H9 (cell line): ENCODE data around the gene ZNF124. TPM values are rescaled to one million over a fixed set of nuclear protein-coding genes. Genes with fewer than 3 reads are reported as not detected.

Source experiments
- DNase-seq: peaks from one replicate; pipeline ENCODE4 v3.0.0-alpha.2; 2017
- H2AFZ ChIP-seq: one replicate; pipeline ENCODE4 v1.6.1; 2013; ENCODE audit warnings: mild to moderate bottlenecking, low read length, control low read depth, moderate library complexity
- H2AK5ac ChIP-seq: 2 replicates; pipeline ENCODE4 v1.6.1; 2013; ENCODE audit warnings: low read length, control low read depth, mixed read lengths; ENCODE audit not compliant: insufficient read length
- H2BK120ac ChIP-seq: one replicate; pipeline ENCODE4 v1.6.1; 2013; ENCODE audit warnings: low read depth, mild to moderate bottlenecking, low read length, control low read depth, inconsistent platforms; ENCODE audit not compliant: poor library complexity, severe bottlenecking
- H2BK12ac ChIP-seq: 2 replicates; pipeline ENCODE4 v1.6.1; 2013; ENCODE audit warnings: low read length, control low read depth, mixed read lengths, low read depth; ENCODE audit not compliant: insufficient read length
- H2BK15ac ChIP-seq: 2 replicates; pipeline ENCODE4 v1.6.1; 2013; ENCODE audit warnings: low read depth, low read length, control low read depth
- H2BK20ac ChIP-seq: one replicate; pipeline ENCODE4 v1.6.1; 2013; ENCODE audit warnings: low read depth, mild to moderate bottlenecking, low read length, control low read depth, inconsistent platforms; ENCODE audit not compliant: poor library complexity, severe bottlenecking
- H2BK5ac ChIP-seq: 2 replicates; pipeline ENCODE4 v1.6.1; 2013; ENCODE audit warnings: low read length, control low read depth, mixed read lengths; ENCODE audit not compliant: insufficient read length
- H3K14ac ChIP-seq: 2 replicates; pipeline ENCODE4 v1.6.1; 2013; ENCODE audit warnings: low read length, control low read depth; ENCODE audit not compliant: insufficient read depth
- H3K18ac ChIP-seq: 2 replicates; pipeline ENCODE4 v1.6.1; 2013; ENCODE audit warnings: low read depth, mild to moderate bottlenecking, mixed read lengths, low read length, control low read depth; ENCODE audit not compliant: insufficient read length
- H3K23ac ChIP-seq: 2 replicates; pipeline ENCODE4 v1.6.1; 2013; ENCODE audit warnings: low read length, control low read depth, mixed read lengths, low read depth; ENCODE audit not compliant: insufficient read length
- H3K23me2 ChIP-seq: 2 replicates; pipeline ENCODE4 v1.6.1; 2013; ENCODE audit warnings: low read depth, mild to moderate bottlenecking, mixed read lengths, low read length, control low read depth; ENCODE audit not compliant: insufficient read length, poor library complexity, severe bottlenecking
- H3K27ac ChIP-seq: 2 replicates; pipeline ENCODE4 v1.5.1; 2013; ENCODE audit warnings: low read length, control low read depth, mixed read lengths, low read depth; ENCODE audit not compliant: insufficient read length
- H3K27me3 ChIP-seq: 2 replicates; pipeline ENCODE4 v1.6.1; 2013; ENCODE audit warnings: low read length, control low read depth, inconsistent platforms; ENCODE audit not compliant: insufficient read depth
- H3K4ac ChIP-seq: 2 replicates; pipeline ENCODE4 v1.6.1; 2013; ENCODE audit warnings: low read depth, mild to moderate bottlenecking, control low read depth, inconsistent platforms, low read length, moderate library complexity
- H3K4me1 ChIP-seq: 2 replicates; pipeline ENCODE4 v1.6.1; 2013; ENCODE audit warnings: low read length, control low read depth, inconsistent platforms; ENCODE audit not compliant: insufficient read depth
- H3K4me2 ChIP-seq: 2 replicates; pipeline ENCODE4 v1.6.1; 2013; ENCODE audit warnings: low read length, control low read depth, mixed read lengths; ENCODE audit not compliant: insufficient read length, insufficient read depth
- H3K56ac ChIP-seq: 2 replicates; pipeline ENCODE4 v1.6.1; 2013; ENCODE audit warnings: low read depth, mild to moderate bottlenecking, mixed read lengths, low read length, control low read depth; ENCODE audit not compliant: insufficient read length
- H3K79me1 ChIP-seq: 2 replicates; pipeline ENCODE4 v1.6.1; 2013; ENCODE audit warnings: low read depth, mild to moderate bottlenecking, moderate library complexity, low read length, control low read depth, inconsistent platforms; ENCODE audit not compliant: insufficient read depth, poor library complexity, severe bottlenecking
- H3K79me2 ChIP-seq: 2 replicates; pipeline ENCODE4 v1.6.1; 2013; ENCODE audit warnings: low read length, control low read depth, inconsistent platforms; ENCODE audit not compliant: insufficient read depth
- H3K9ac ChIP-seq: 2 replicates; pipeline ENCODE4 v1.6.1; 2013; ENCODE audit warnings: low read length, control low read depth, mixed read lengths; ENCODE audit not compliant: insufficient read length; ENCODE audit errors: extremely low read depth
- H3K9me3 ChIP-seq: one replicate; pipeline ENCODE4 v1.6.1; 2013; ENCODE audit warnings: low read depth, low read length, inconsistent platforms; ENCODE audit not compliant: control insufficient read depth
- H3T11ph ChIP-seq: one replicate; pipeline ENCODE4 v1.6.1; 2013; ENCODE audit warnings: mild to moderate bottlenecking, low read length, control low read depth, inconsistent platforms
- H4K20me1 ChIP-seq: one replicate; pipeline ENCODE4 v1.6.1; 2013; ENCODE audit not compliant: control insufficient read depth, insufficient read length, insufficient read depth
- H4K5ac ChIP-seq: 2 replicates; pipeline ENCODE4 v1.6.1; 2013; ENCODE audit warnings: low read depth, mild to moderate bottlenecking, mixed read lengths, low read length, control low read depth; ENCODE audit not compliant: insufficient read length
- H4K8ac ChIP-seq: replicated peaks from 2 replicates; pipeline ENCODE4 v1.6.1; 2013; ENCODE audit warnings: low read length, control low read depth, mixed read lengths, low read depth; ENCODE audit not compliant: insufficient read length
- H4K91ac ChIP-seq: 2 replicates; pipeline ENCODE4 v1.6.1; 2013; ENCODE audit warnings: low read depth, mild to moderate bottlenecking, moderate library complexity, mixed read lengths, low read length, control low read depth; ENCODE audit not compliant: insufficient read length
- H3K27ac Mint-ChIP-seq, 3 experiments: 2 replicates in 2 of 3; 3 replicates in 1 of 3; pipeline ENCODE4 v1.8.0; 2020 to 2021; ENCODE audit warnings: mixed read lengths in 3 of 3, mild to moderate bottlenecking in 1 of 3, moderate library complexity in 1 of 3
- H3K27me3 Mint-ChIP-seq: 2 replicates; pipeline ENCODE4 v1.8.0; 2021; ENCODE audit warnings: low read depth, mild to moderate bottlenecking, moderate library complexity, mixed read lengths
- H3K36me3 Mint-ChIP-seq, 3 experiments: 2 replicates in 2 of 3; 3 replicates in 1 of 3; pipeline ENCODE4 v1.8.0; 2020 to 2021; ENCODE audit warnings: low read depth in 3 of 3, mixed read lengths in 3 of 3; ENCODE audit not compliant: insufficient read depth in 1 of 3
- H3K4me1 Mint-ChIP-seq, 2 experiments: 2 replicates each; pipeline ENCODE4 v1.8.0; 2020; ENCODE audit warnings: mixed read lengths in 2 of 2
- H3K4me3 Mint-ChIP-seq, 2 experiments: 2 replicates in 1 of 2; 3 replicates in 1 of 2; pipeline ENCODE4 v1.8.0; 2020 to 2021; ENCODE audit warnings: mild to moderate bottlenecking in 2 of 2, mixed read lengths in 2 of 2, moderate library complexity in 1 of 2
- H3K9me3 Mint-ChIP-seq, 2 experiments: 2 replicates in 1 of 2; 3 replicates in 1 of 2; pipeline ENCODE4 v1.8.0; 2020; ENCODE audit warnings: mild to moderate bottlenecking in 2 of 2, mixed read lengths in 2 of 2, moderate library complexity in 1 of 2
- CTCF ChIP-seq: fragments of 200-600 bp; sonication (generic); conservative IDR thresholded peaks from 3 replicates; pipeline ENCODE4 v1.8.0; 2021; ENCODE audit warnings: antibody characterized with exemption, mild to moderate bottlenecking
- WGBS: extraction: QIAGEN DNeasy Blood & Tissue Kit; methylation state at CpG from one replicate; pipeline ENCODE4 v1.1.7; 2013; ENCODE audit warnings: missing lambda C conversion rate, low lambda C conversion rate, mixed read lengths; ENCODE audit not compliant: insufficient read length; ENCODE audit errors: extremely low coverage; 5-methylcytosine and 5-hydroxymethylcytosine counted together
- total RNA-seq: library from RNA; stranded (reverse); gene quantifications from 2 replicates; pipeline ENCODE4 v1.2.1, GENCODE V29; 2021

Gene ZNF124
- total RNA-seq, 1 experiment from 2014 or later: 50.6 TPM

DNA sequence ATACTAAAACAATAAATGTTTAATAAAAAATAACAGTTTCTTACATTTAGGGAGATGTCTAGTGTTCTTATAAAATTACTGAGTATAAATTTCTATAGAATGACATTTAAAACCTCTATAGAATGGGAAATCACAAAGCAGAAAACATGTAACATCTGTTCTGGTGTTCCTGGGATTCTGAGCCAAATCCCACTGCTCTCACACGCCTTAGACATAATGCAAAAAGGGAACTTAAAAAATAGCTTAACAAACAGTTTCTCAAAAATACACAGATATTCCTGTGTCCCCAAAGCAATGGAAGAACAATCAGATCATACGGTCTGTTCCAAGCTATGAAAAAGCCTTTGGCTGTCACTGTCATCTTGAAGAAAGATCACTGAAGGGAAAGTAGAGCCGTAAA lies 27.0 kb upstream of the ZNF124 start:
- Histone ChIP-seq H3K9me3 (no peaks in the 10 kb centered on the region), H3T11ph (no peak overlapping the region), H4K20me1 (no peaks in the 10 kb centered on the region), H3K23ac (no peak overlapping the region), H2BK12ac (no peak overlapping the region), H2AK5ac (no peak overlapping the region), H3K4ac (no peak overlapping the region), H4K91ac (no peak overlapping the region), H3K79me2 (no peaks in the 10 kb centered on the region; the same call in 1 of the 2 replicates), H3K27ac (no peak overlapping the region), H3K14ac (no peak overlapping the region), H3K9ac (no peak overlapping the region), H3K23me2 (no peaks in the 10 kb centered on the region), H2BK15ac (no peak overlapping the region), H3K27me3 (no peaks in the 10 kb centered on the region), H3K56ac (no peak overlapping the region), H3K4me2 (no peak overlapping the region), H2AFZ (no peak overlapping the region), H4K8ac (no peak overlapping the region), H2BK5ac (no peak overlapping the region), H2BK120ac (no peak overlapping the region), H4K5ac (no peak overlapping the region), H3K79me1 (no peaks in the 10 kb centered on the region), H2BK20ac (no peak overlapping the region), H3K18ac (no peak overlapping the region), H3K4me1 (no peaks in the 10 kb centered on the region)
- no CpG with 5 or more reads among the region's 3 CpGs for WGBS
- Mint-ChIP-seq H3K4me1 (peaks cover 4 to 5% of the 10 kb centered on the region in 2 experiments; a peak in 2 of 4 replicates), H3K27ac (no peak overlapping the region), H3K9me3 (peaks cover 6 to 13% of the 10 kb centered on the region in 2 experiments), H3K27me3 (no peaks in the 10 kb centered on the region), H3K4me3 (no peak overlapping the region), H3K36me3 (peaks cover 30 to 56% (median 47%) of the 10 kb centered on the region in 3 experiments)
- no peak for TF ChIP-seq CTCF
- no peak for DNase-seq
